Keratinocyte (primary cell): ENCODE data around the gene PRR19. TPM values are rescaled to one million over a fixed set of nuclear protein-coding genes. Genes with fewer than 3 reads are reported as not detected.

Source experiments
- DNase-seq: peaks from one replicate; pipeline ENCODE4 v3.0.0-alpha.2; 2011; ENCODE audit warnings: low read depth, missing footprints, low spot score
- FAIRE-seq: peaks from 2 replicates; lab custom pipeline; 2011; peaks lifted over from hg19 to GRCh38; lab: Jason Lieb, UNC
- H2AFZ ChIP-seq: 2 replicates; pipeline ENCODE4 v1.6.0; 2012; ENCODE audit warnings: low read length, control low read depth, inconsistent platforms; ENCODE audit not compliant: control insufficient read depth
- H3K27ac ChIP-seq: 2 replicates; pipeline ENCODE4 v1.5.1; 2011; ENCODE audit warnings: low read length; ENCODE audit not compliant: control insufficient read depth, insufficient read depth
- H3K27me3 ChIP-seq: 3 replicates; pipeline ENCODE4 v1.6.0; 2011; ENCODE audit warnings: low read length; ENCODE audit not compliant: control insufficient read depth, insufficient read depth; ENCODE audit errors: extremely low read depth
- H3K36me3 ChIP-seq, 2 experiments: 2 replicates in 1 of 2; 3 replicates in 1 of 2; pipeline ENCODE4 v1.5.1; 2011; ENCODE audit warnings: low read length in 2 of 2, mild to moderate bottlenecking in 1 of 2; ENCODE audit not compliant: control insufficient read depth in 2 of 2, insufficient read depth in 2 of 2; ENCODE audit errors: extremely low read depth in 1 of 2
- H3K4me1 ChIP-seq: 3 replicates; pipeline ENCODE4 v1.5.1; 2011; ENCODE audit warnings: low read length; ENCODE audit not compliant: control insufficient read depth, insufficient read depth; ENCODE audit errors: extremely low read depth
- H3K4me2 ChIP-seq: 3 replicates; pipeline ENCODE4 v1.6.0; 2011; ENCODE audit warnings: low read depth, low read length; ENCODE audit not compliant: control insufficient read depth, insufficient read depth; ENCODE audit errors: extremely low read depth
- H3K4me3 ChIP-seq, 3 experiments: fragments of 200-600 bp in 1 of 3; sonication (generic) in 1 of 3; 2 replicates in 2 of 3; 3 replicates in 1 of 3; pipeline ENCODE4 v1.5.1; 2011 to 2016; ENCODE audit warnings: low read length in 3 of 3, mild to moderate bottlenecking in 3 of 3, control low read depth in 2 of 3, inconsistent platforms in 1 of 3, low read depth in 1 of 3, mixed read lengths in 1 of 3, mixed run types in 1 of 3, moderate library complexity in 1 of 3; ENCODE audit not compliant: control insufficient read depth in 2 of 3, insufficient read depth in 2 of 3; ENCODE audit errors: extremely low read depth in 1 of 3
- H3K79me2 ChIP-seq: 2 replicates; pipeline ENCODE4 v1.6.0; 2012; ENCODE audit warnings: low read length; ENCODE audit not compliant: control insufficient read depth, insufficient read depth
- H3K9ac ChIP-seq: 3 replicates; pipeline ENCODE4 v1.6.0; 2011; ENCODE audit warnings: low read length; ENCODE audit not compliant: control insufficient read depth, insufficient read depth; ENCODE audit errors: extremely low read depth
- H3K9me1 ChIP-seq: 3 replicates; pipeline ENCODE4 v1.6.0; 2011; ENCODE audit warnings: low read length; ENCODE audit not compliant: control insufficient read depth, insufficient read depth; ENCODE audit errors: extremely low read depth
- H3K9me3 ChIP-seq: 2 replicates; pipeline ENCODE4 v1.5.1; 2012; ENCODE audit warnings: low read depth, low read length; ENCODE audit not compliant: control insufficient read depth
- H4K20me1 ChIP-seq: 3 replicates; pipeline ENCODE4 v1.6.0; 2011; ENCODE audit warnings: low read length; ENCODE audit not compliant: control insufficient read depth, insufficient read depth; ENCODE audit errors: extremely low read depth
- CTCF ChIP-seq, 3 experiments: IDR thresholded peaks in 1 of 3; conservative IDR thresholded peaks in 1 of 3; optimal IDR thresholded peaks in 1 of 3; 2 replicates in 2 of 3; 3 replicates in 1 of 3; pipeline versions ENCODE3 to v1.5.1; 2011; ENCODE audit warnings: low read length in 3 of 3, mild to moderate bottlenecking in 3 of 3, moderate library complexity in 2 of 3, control low read depth in 1 of 3, inconsistent platforms in 1 of 3; ENCODE audit not compliant: insufficient read depth in 2 of 3; ENCODE audit errors: extremely low read depth in 1 of 3
- EZH2 ChIP-seq: IDR thresholded peaks from one replicate; pipeline ENCODE4 v1.6.1; 2012; ENCODE audit warnings: inconsistent platforms, mild to moderate bottlenecking, low read length, moderate library complexity
- dilution Hi-C: fragments of 300-500 bp; cut with MboI; formaldehyde crosslinking; loops from one replicate; pipeline ENCODE4 v1.7.0; 2020; ENCODE audit warnings: low sequenced_read_pairs; ENCODE audit not compliant: extremely low pct_ligation_motif_present
- polyA plus RNA-seq, 5 experiments: library from polyadenylated mRNA; depleted of rRNA in 3 of 5; stranded (reverse) in 3 of 5; stranded (forward) in 1 of 5; unstranded in 1 of 5; fragments of >200 nt; gene quantifications; 1 replicate in 1 of 5; 2 replicates in 3 of 5; 3 replicates in 1 of 5; pipeline versions ENCODE4 v1.2.1 to v1.2.3, GENCODE V29; 2011 to 2012; ENCODE audit warnings: missing spikeins in 2 of 5, low read depth in 1 of 5, low replicate concordance in 1 of 5

The PRR19 gene
- polyA plus RNA-seq, 1 donor (not counting 4 experiments of a cell fraction or from before 2014, with no cell fraction given): 0.25 TPM

- Histone ChIP-seq H3K4me2 (no peak overlapping the region), H2AFZ (no peak overlapping the region), H4K20me1 (no peaks in the 10 kb centered on the region), H3K4me1 (peaks cover 44% of the 10 kb centered on the region), H3K27me3 (no peaks in the 10 kb centered on the region), H3K4me3 (no peak overlapping the region), H3K27ac (no peak overlapping the region), H3K36me3 (peaks cover 19 to 29% of the 10 kb centered on the region in 2 experiments), H3K79me2 (peaks cover 61% of the 10 kb centered on the region), H3K9me1 (peaks cover 2% of the 10 kb centered on the region), H3K9me3 (no peaks in the 10 kb centered on the region), H3K9ac (no peak overlapping the region)
- FAIRE-seq (no peak), DNase-seq (no peak)
- TF ChIP-seq CTCF (optimal IDR thresholded peaks at IDR 0.05 in 1 of 3, IDR thresholded peaks at IDR 0.05 in 1 of 3, conservative IDR thresholded peaks at IDR 0.05 in 1 of 3; ENCODE audit: extremely low read depth in 1 of 3, insufficient read depth in 2 of 3, low read length in 3 of 3) (no peak), EZH2 (no peak)
- dilution Hi-C loops: no loop called here
Observed at GRCh38 chr19:42271861-42272534, 29.9 kb upstream of the PRR19 start.

GRCh38 chr19:42272535-42272897 lies 29.4 kb upstream of the PRR19 start:
- dilution Hi-C loops: no loop called here
- DNase-seq (no peak), FAIRE-seq (no peak)
- Histone ChIP-seq H3K27me3 (no peaks in the 10 kb centered on the region), H2AFZ (no peak overlapping the region), H3K4me2 (no peak overlapping the region), H3K9me1 (peaks cover 2% of the 10 kb centered on the region), H3K9ac (no peak overlapping the region), H3K36me3 (peaks cover 21 to 29% of the 10 kb centered on the region in 2 experiments), H3K4me3 (no peak overlapping the region), H3K27ac (no peak overlapping the region), H3K79me2 (peaks cover 61% of the 10 kb centered on the region), H3K9me3 (no peaks in the 10 kb centered on the region), H4K20me1 (no peaks in the 10 kb centered on the region), H3K4me1 (peaks cover 47% of the 10 kb centered on the region)
- no peak for TF ChIP-seq CTCF (optimal IDR thresholded peaks at IDR 0.05 in 1 of 3, IDR thresholded peaks at IDR 0.05 in 1 of 3, conservative IDR thresholded peaks at IDR 0.05 in 1 of 3; ENCODE audit: extremely low read depth in 1 of 3, insufficient read depth in 2 of 3, low read length in 3 of 3)
